Measurements from ENCODE around the gene NKAIN4.

NKAIN4 gene

GRCh38 chr20:63297796-63298572 is 43.7 kb upstream of the NKAIN4 start:
- no peak for TF ChIP-seq MAX (IDR thresholded peaks at IDR 0.05)
- no peak for TF ChIP-seq TAF1 (IDR thresholded peaks at IDR 0.05; ENCODE audit: low read depth)
- no peak for TF ChIP-seq REST (IDR thresholded peaks at IDR 0.05; ENCODE audit: low read depth)
- no peak for TF ChIP-seq NFIC (IDR thresholded peaks at IDR 0.05)
- no peak for TF ChIP-seq RAD21 (IDR thresholded peaks at IDR 0.05; ENCODE audit: low read depth)
- no peak for TF ChIP-seq FOXM1 (IDR thresholded peaks at IDR 0.05; ENCODE audit: borderline replicate concordance, low read depth)

- TF ChIP-seq NFIC (IDR thresholded peaks at IDR 0.05) (no peak), RAD21 (IDR thresholded peaks at IDR 0.05; ENCODE audit: low read depth) (no peak), USF1 (IDR thresholded peaks at IDR 0.05) (no peak), EP300 (IDR thresholded peaks at IDR 0.05; ENCODE audit: borderline replicate concordance) (no peak), REST (IDR thresholded peaks at IDR 0.05; ENCODE audit: low read depth) (no peak), TAF1 (IDR thresholded peaks at IDR 0.05; ENCODE audit: low read depth) (no peak), TEAD4 (IDR thresholded peaks at IDR 0.05) (no peak), FOXM1 (IDR thresholded peaks at IDR 0.05; ENCODE audit: borderline replicate concordance, low read depth) (no peak), YY1 (IDR thresholded peaks at IDR 0.05; ENCODE audit: low read depth) (no peak), TCF12 (IDR thresholded peaks at IDR 0.05; ENCODE audit: low read depth) (no peak), ZBTB7A (IDR thresholded peaks at IDR 0.05; ENCODE audit: low read depth) (no peak), CEBPB (IDR thresholded peaks at IDR 0.05) (no peak), EGR1 (IDR thresholded peaks at IDR 0.05) (no peak), CREB1 (IDR thresholded peaks at IDR 0.05; ENCODE audit: low read depth) (no peak), MAX (IDR thresholded peaks at IDR 0.05) (no peak)
These were observed 43.1 kb upstream of the NKAIN4 start for GRCh38 chr20:63297371-63297781.

GRCh38 chr20:63296531-63297299 is 42.5 kb upstream of the NKAIN4 start:
- TF ChIP-seq RAD21 (IDR thresholded peaks at IDR 0.05; ENCODE audit: low read depth) = no peak
- no peak for TF ChIP-seq YY1 (IDR thresholded peaks at IDR 0.05; ENCODE audit: low read depth)
- TF ChIP-seq CREB1 (IDR thresholded peaks at IDR 0.05; ENCODE audit: low read depth) = no peak
- no peak for TF ChIP-seq FOXM1 (IDR thresholded peaks at IDR 0.05; ENCODE audit: borderline replicate concordance, low read depth)
- no peak for TF ChIP-seq EGR1 (IDR thresholded peaks at IDR 0.05)
- no peak for TF ChIP-seq CEBPB (IDR thresholded peaks at IDR 0.05)
- no peak for TF ChIP-seq EP300 (IDR thresholded peaks at IDR 0.05; ENCODE audit: borderline replicate concordance)
- TF ChIP-seq TEAD4 (IDR thresholded peaks at IDR 0.05) = no peak
- no peak for TF ChIP-seq TCF12 (IDR thresholded peaks at IDR 0.05; ENCODE audit: low read depth)

- no peak for TF ChIP-seq EP300 (IDR thresholded peaks at IDR 0.05; ENCODE audit: borderline replicate concordance)
- no peak for TF ChIP-seq CEBPB (IDR thresholded peaks at IDR 0.05)
- no peak for TF ChIP-seq TAF1 (IDR thresholded peaks at IDR 0.05; ENCODE audit: low read depth)
- no peak for TF ChIP-seq YY1 (IDR thresholded peaks at IDR 0.05; ENCODE audit: low read depth)
- TF ChIP-seq ZBTB7A (IDR thresholded peaks at IDR 0.05; ENCODE audit: low read depth) = no peak
- no peak for TF ChIP-seq USF1 (IDR thresholded peaks at IDR 0.05)
- TF ChIP-seq RAD21 (IDR thresholded peaks at IDR 0.05; ENCODE audit: low read depth) = no peak
- TF ChIP-seq CREB1 (IDR thresholded peaks at IDR 0.05; ENCODE audit: low read depth) = no peak
- TF ChIP-seq REST (IDR thresholded peaks at IDR 0.05; ENCODE audit: low read depth) = no peak
- no peak for TF ChIP-seq FOXM1 (IDR thresholded peaks at IDR 0.05; ENCODE audit: borderline replicate concordance, low read depth)
- no peak for TF ChIP-seq EGR1 (IDR thresholded peaks at IDR 0.05)
- no peak for TF ChIP-seq TEAD4 (IDR thresholded peaks at IDR 0.05)
- TF ChIP-seq MAX (IDR thresholded peaks at IDR 0.05) = no peak
- TF ChIP-seq TCF12 (IDR thresholded peaks at IDR 0.05; ENCODE audit: low read depth) = no peak
- no peak for TF ChIP-seq NFIC (IDR thresholded peaks at IDR 0.05)
These were observed 41.6 kb upstream of the NKAIN4 start for GRCh38 chr20:63295846-63296245.
